ENCODE data around the gene FHOD3.
"Not testable (repeated sequence)": the region's sequence is repeated elsewhere in the genome, so short reads cannot be mapped to it uniquely, and the experiment has no call there.

Gene FHOD3

GRCh38 chr18:36460324-36460850, 162.9 kb downstream of the FHOD3 start:
- Histone ChIP-seq H3K4me1 (ENCODE audit: control insufficient read depth, low read depth, low read length) (peaks cover 14% of the 10 kb centered on the region), H3K9me3 (ENCODE audit: control insufficient read depth, low read depth, low read length) (no peaks in the 10 kb centered on the region), H3K4me3 (ENCODE audit: low read length) (no peak overlapping the region), H3K36me3 (ENCODE audit: control insufficient read depth, low read depth, low read length) (no peaks in the 10 kb centered on the region), H3K9ac (ENCODE audit: low read length) (no peak overlapping the region), H3K27me3 (ENCODE audit: control insufficient read depth, insufficient read depth, low read length) (no peaks in the 10 kb centered on the region), H3K27ac (ENCODE audit: low read length) (no peak overlapping the region)

DNA sequence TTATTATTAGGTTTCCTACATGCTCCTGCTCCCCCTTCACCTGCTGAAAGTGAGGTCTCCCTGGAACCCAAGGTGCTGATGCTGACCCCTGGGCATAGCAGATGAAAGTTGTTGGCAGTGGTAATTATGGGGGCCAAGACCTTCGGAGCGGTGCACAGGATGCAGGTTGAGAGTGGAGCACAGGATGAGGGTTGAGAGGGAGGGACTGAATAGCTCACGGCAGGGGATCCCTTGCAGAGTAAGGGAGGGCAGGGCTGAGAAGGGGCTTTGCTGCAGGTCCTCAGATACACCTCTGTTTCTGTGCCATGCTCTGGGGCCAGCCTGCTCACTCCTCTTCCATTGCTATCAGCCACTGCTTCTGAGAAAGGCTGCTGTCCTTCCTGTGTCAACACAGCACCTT, 163.3 kb downstream of the FHOD3 start:
- no peaks in the 10 kb centered on the region for H3K36me3 ChIP-seq (ENCODE audit: control insufficient read depth, low read depth, low read length)
- no peak overlapping the region for H3K27ac ChIP-seq (ENCODE audit: low read length)
- no peaks in the 10 kb centered on the region for H3K27me3 ChIP-seq (ENCODE audit: control insufficient read depth, insufficient read depth, low read length)
- H3K4me1 ChIP-seq (ENCODE audit: control insufficient read depth, low read depth, low read length), result peaks cover 15% of the 10 kb centered on the region
- H3K4me3 ChIP-seq (ENCODE audit: low read length), result no peak overlapping the region
- H3K9ac ChIP-seq (ENCODE audit: low read length), result no peak overlapping the region
- no peaks in the 10 kb centered on the region for H3K9me3 ChIP-seq (ENCODE audit: control insufficient read depth, low read depth, low read length)

GRCh38 chr18:36461551-36461987, 164.1 kb downstream of the FHOD3 start:
- H3K27me3 ChIP-seq (ENCODE audit: control insufficient read depth, insufficient read depth, low read length), result no peaks in the 10 kb centered on the region
- H3K4me3 ChIP-seq (ENCODE audit: low read length), result no peak overlapping the region
- no peaks in the 10 kb centered on the region for H3K9me3 ChIP-seq (ENCODE audit: control insufficient read depth, low read depth, low read length)
- H3K36me3 ChIP-seq (ENCODE audit: control insufficient read depth, low read depth, low read length), result no peaks in the 10 kb centered on the region
- no peak overlapping the region for H3K9ac ChIP-seq (ENCODE audit: low read length)
- no peak overlapping the region for H3K27ac ChIP-seq (ENCODE audit: low read length)
- H3K4me1 ChIP-seq (ENCODE audit: control insufficient read depth, low read depth, low read length), result peaks cover 22% of the 10 kb centered on the region

DNA sequence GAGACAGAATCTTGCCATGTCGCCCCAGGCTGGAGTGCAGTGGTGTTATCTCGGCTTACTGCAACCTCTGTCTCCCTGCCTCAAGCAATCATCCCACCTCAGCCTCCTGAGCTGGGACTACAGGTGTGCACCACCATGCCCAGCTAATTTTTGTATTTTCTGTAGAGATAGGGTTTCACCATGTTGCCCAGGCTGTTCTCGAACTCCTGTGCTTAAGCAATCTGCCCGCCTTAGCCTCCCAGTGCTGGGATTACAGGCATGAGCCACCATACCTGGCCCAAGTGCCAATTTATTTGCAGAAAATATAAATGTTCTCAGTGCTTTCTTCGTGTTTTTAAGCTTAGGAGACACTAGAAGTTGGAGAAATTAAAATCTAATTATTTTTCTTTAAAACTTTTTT, 166.0 kb downstream of the FHOD3 start:
- H3K9ac ChIP-seq (ENCODE audit: low read length); H3K4me3 ChIP-seq (ENCODE audit: low read length); H3K27ac ChIP-seq (ENCODE audit: low read length); H3K9me3 ChIP-seq (ENCODE audit: control insufficient read depth, low read depth, low read length); H3K27me3 ChIP-seq (ENCODE audit: control insufficient read depth, insufficient read depth, low read length); H3K36me3 ChIP-seq (ENCODE audit: control insufficient read depth, low read depth, low read length): not testable (repeated sequence)
- peaks cover 28% of the 10 kb centered on the region for H3K4me1 ChIP-seq (ENCODE audit: control insufficient read depth, low read depth, low read length)

DNA sequence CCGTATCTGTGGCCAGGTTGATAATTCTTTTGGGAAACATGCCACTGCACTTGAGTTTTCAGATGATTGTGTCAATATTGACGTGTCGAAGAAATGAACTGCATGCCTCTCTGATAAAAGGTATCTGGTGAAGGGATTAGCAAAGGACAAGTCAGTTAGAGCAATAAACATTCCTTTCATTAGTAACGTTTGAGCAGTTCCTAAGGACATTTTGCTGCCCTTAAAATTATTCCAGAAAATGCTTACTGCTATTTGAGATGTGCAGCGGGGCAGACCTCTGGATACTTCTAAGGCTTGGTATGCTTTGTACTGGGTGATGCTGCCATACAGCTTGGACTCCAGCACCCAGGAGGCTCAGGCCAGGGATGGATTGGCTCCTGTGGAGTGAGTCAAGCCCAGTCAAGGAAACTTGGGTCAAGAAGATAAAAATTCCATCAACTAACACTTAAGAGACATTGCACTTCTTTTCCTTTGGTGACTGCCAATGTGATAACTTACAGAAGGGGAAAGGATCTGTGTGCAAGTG, 166.7 kb downstream of the FHOD3 start:
- no peak overlapping the region for H3K27ac ChIP-seq (ENCODE audit: low read length)
- H3K9me3 ChIP-seq (ENCODE audit: control insufficient read depth, low read depth, low read length), result no peaks in the 10 kb centered on the region
- H3K36me3 ChIP-seq (ENCODE audit: control insufficient read depth, low read depth, low read length), result no peaks in the 10 kb centered on the region
- peaks cover 28% of the 10 kb centered on the region for H3K4me1 ChIP-seq (ENCODE audit: control insufficient read depth, low read depth, low read length)
- no peaks in the 10 kb centered on the region for H3K27me3 ChIP-seq (ENCODE audit: control insufficient read depth, insufficient read depth, low read length)
- H3K9ac ChIP-seq (ENCODE audit: low read length), result no peak overlapping the region
- H3K4me3 ChIP-seq (ENCODE audit: low read length), result no peak overlapping the region

GRCh38 chr18:36465276-36465675, 167.8 kb downstream of the FHOD3 start:
- Histone ChIP-seq H3K9ac (ENCODE audit: low read length) (no peak overlapping the region), H3K27ac (ENCODE audit: low read length) (no peak overlapping the region), H3K4me1 (ENCODE audit: control insufficient read depth, low read depth, low read length) (peaks cover 27% of the 10 kb centered on the region), H3K27me3 (ENCODE audit: control insufficient read depth, insufficient read depth, low read length) (no peaks in the 10 kb centered on the region), H3K4me3 (ENCODE audit: low read length) (no peak overlapping the region), H3K36me3 (ENCODE audit: control insufficient read depth, low read depth, low read length) (no peaks in the 10 kb centered on the region), H3K9me3 (ENCODE audit: control insufficient read depth, low read depth, low read length) (no peaks in the 10 kb centered on the region)

GRCh38 chr18:36465970-36466369, 168.5 kb downstream of the FHOD3 start:
- Histone ChIP-seq H3K4me1 (ENCODE audit: control insufficient read depth, low read depth, low read length) (peaks cover 26% of the 10 kb centered on the region), H3K9me3 (ENCODE audit: control insufficient read depth, low read depth, low read length) (no peaks in the 10 kb centered on the region), H3K27ac (ENCODE audit: low read length) (no peak overlapping the region), H3K27me3 (ENCODE audit: control insufficient read depth, insufficient read depth, low read length) (no peaks in the 10 kb centered on the region), H3K9ac (ENCODE audit: low read length) (no peak overlapping the region), H3K36me3 (ENCODE audit: control insufficient read depth, low read depth, low read length) (no peaks in the 10 kb centered on the region), H3K4me3 (ENCODE audit: low read length) (no peak overlapping the region)

DNA sequence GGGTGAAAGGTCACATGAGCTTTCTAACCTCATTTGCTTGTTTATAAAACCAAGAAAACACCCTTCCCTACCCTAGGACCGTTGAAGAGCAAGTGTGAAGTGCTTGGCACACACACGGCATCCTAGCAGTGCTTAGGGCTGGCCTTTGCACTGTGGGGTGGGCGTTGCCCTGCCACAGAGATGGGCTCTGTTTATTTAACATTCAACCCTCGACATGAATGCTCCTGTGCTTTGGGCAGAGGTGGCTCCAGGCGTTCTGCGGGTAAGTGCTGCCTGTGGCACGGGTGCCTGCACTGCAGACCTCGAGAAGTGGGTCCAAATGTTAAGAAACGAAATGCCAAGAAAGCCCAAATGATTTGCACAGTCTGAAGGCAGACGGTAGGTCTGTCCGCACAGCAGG, 170.1 kb downstream of the FHOD3 start:
- Histone ChIP-seq H3K9me3 (ENCODE audit: control insufficient read depth, low read depth, low read length) (no peaks in the 10 kb centered on the region), H3K27me3 (ENCODE audit: control insufficient read depth, insufficient read depth, low read length) (no peaks in the 10 kb centered on the region), H3K4me1 (ENCODE audit: control insufficient read depth, low read depth, low read length) (peaks cover 30% of the 10 kb centered on the region), H3K4me3 (ENCODE audit: low read length) (no peak overlapping the region), H3K36me3 (ENCODE audit: control insufficient read depth, low read depth, low read length) (no peaks in the 10 kb centered on the region), H3K27ac (ENCODE audit: low read length) (no peak overlapping the region), H3K9ac (ENCODE audit: low read length) (no peak overlapping the region)

DNA sequence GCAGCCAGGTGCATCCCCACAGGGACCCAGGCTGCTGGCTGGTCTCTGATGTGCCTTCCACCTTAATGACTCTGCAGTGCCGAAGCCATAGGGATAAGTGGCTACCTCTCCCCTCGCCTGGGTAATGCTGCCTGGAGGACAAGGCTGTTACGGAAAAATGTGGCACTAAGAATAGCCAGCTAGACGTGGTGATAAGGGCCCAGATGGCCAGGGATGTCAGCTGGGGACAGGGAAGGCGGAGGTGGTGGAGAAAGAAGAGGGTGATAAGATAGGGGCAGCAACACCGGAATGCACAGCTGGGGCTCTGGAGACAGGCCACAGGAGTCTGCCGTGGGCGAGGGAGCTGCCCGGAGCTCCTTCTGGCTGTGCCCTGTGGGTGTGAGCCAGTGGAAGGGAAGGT, 170.6 kb downstream of the FHOD3 start:
- Histone ChIP-seq H3K9me3 (ENCODE audit: control insufficient read depth, low read depth, low read length) (no peaks in the 10 kb centered on the region), H3K4me3 (ENCODE audit: low read length) (no peak overlapping the region), H3K9ac (ENCODE audit: low read length) (no peak overlapping the region), H3K27me3 (ENCODE audit: control insufficient read depth, insufficient read depth, low read length) (no peaks in the 10 kb centered on the region), H3K36me3 (ENCODE audit: control insufficient read depth, low read depth, low read length) (no peaks in the 10 kb centered on the region), H3K4me1 (ENCODE audit: control insufficient read depth, low read depth, low read length) (peaks cover 30% of the 10 kb centered on the region), H3K27ac (ENCODE audit: low read length) (no peak overlapping the region)

DNA sequence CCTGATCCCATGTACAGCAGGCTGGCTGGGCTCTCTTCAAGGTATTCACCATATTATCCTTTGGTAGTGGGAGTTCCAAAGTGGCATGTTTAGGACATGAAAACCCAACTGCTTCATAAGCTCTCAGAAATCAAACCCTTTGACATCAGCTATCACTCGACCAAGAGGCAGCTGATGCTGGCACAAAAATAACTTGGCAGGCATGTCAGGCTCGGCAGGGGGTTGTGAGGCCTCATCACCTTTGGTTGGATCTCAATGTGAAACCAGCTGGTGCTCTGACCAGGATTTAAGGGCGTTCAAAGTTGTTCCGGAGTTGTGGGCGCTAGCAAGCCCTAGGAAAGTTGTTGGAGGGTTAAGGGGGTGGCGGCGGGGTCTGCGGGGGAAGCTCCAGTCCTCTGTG, 171.9 kb downstream of the FHOD3 start:
- peaks cover 30% of the 10 kb centered on the region for H3K4me1 ChIP-seq (ENCODE audit: control insufficient read depth, low read depth, low read length)
- H3K9me3 ChIP-seq (ENCODE audit: control insufficient read depth, low read depth, low read length), result no peaks in the 10 kb centered on the region
- no peaks in the 10 kb centered on the region for H3K27me3 ChIP-seq (ENCODE audit: control insufficient read depth, insufficient read depth, low read length)
- no peak overlapping the region for H3K27ac ChIP-seq (ENCODE audit: low read length)
- H3K9ac ChIP-seq (ENCODE audit: low read length), result no peak overlapping the region
- no peak overlapping the region for H3K4me3 ChIP-seq (ENCODE audit: low read length)
- H3K36me3 ChIP-seq (ENCODE audit: control insufficient read depth, low read depth, low read length), result no peaks in the 10 kb centered on the region

- Histone ChIP-seq H3K27ac (ENCODE audit: low read length) (no peak overlapping the region), H3K36me3 (ENCODE audit: control insufficient read depth, low read depth, low read length) (no peaks in the 10 kb centered on the region), H3K9ac (ENCODE audit: low read length) (no peak overlapping the region), H3K4me1 (ENCODE audit: control insufficient read depth, low read depth, low read length) (peaks cover 29% of the 10 kb centered on the region), H3K4me3 (ENCODE audit: low read length) (no peak overlapping the region), H3K27me3 (ENCODE audit: control insufficient read depth, insufficient read depth, low read length) (no peaks in the 10 kb centered on the region), H3K9me3 (ENCODE audit: control insufficient read depth, low read depth, low read length) (no peaks in the 10 kb centered on the region)
These were observed 173.4 kb downstream of the FHOD3 start for GRCh38 chr18:36470896-36471295.

DNA sequence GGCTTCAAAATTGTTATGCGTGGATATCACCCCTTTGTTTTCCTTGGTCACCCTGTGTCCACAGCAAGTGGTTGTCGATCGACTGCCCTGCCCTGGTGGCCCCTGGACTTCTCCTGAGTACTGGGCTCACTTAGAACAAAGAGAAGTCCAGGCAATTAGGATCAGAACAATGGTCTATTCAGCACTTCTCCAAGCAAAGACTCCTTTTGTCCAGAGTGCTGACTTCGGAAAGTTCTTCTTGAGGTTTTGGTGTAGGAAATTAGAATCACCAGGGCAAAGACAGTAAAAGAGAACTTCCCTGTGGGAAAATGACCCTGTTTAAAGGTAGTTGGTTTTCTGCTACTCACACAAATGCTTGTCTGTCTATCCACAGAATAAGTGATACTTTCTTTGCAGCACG, 173.9 kb downstream of the FHOD3 start:
- Histone ChIP-seq H3K9ac (ENCODE audit: low read length) (no peak overlapping the region), H3K27me3 (ENCODE audit: control insufficient read depth, insufficient read depth, low read length) (no peaks in the 10 kb centered on the region), H3K4me3 (ENCODE audit: low read length) (no peak overlapping the region), H3K27ac (ENCODE audit: low read length) (no peak overlapping the region), H3K36me3 (ENCODE audit: control insufficient read depth, low read depth, low read length) (no peaks in the 10 kb centered on the region), H3K9me3 (ENCODE audit: control insufficient read depth, low read depth, low read length) (no peaks in the 10 kb centered on the region), H3K4me1 (ENCODE audit: control insufficient read depth, low read depth, low read length) (peaks cover 24% of the 10 kb centered on the region)

All from iPS-18a (cell line).